Urothelium cell line (cell line): ENCODE data around the gene NGRN.

Experiments
- DNase-seq: peaks from one replicate; pipeline ENCODE4 v3.0.0; 2011; ENCODE audit warnings: low spot score, mixed read lengths
- FAIRE-seq: peaks from 2 replicates; lab custom pipeline; 2011; peaks lifted over from hg19 to GRCh38; lab: Jason Lieb, UNC

NGRN gene

GRCh38 chr15:90315278-90315982 lies 50.0 kb downstream of the NGRN start:
- DNase-seq (no peak), FAIRE-seq (no peak)

- FAIRE-seq: no peak
Observed at GRCh38 chr15:90316139-90316538, 50.7 kb downstream of the NGRN start.

GRCh38 chr15:90318591-90318990 lies 53.1 kb downstream of the NGRN start:
- DNase-seq (no peak), FAIRE-seq (no peak)

More at GRCh38 chr15:90316139-90316538, 50.7 kb downstream of the NGRN start:
- no peak for DNase-seq

- DNase-seq (peak; percentile 91), FAIRE-seq (peak; percentile 83)
Observed at GRCh38 chr15:90320062-90320884, 54.8 kb downstream of the NGRN start.

- no peak for DNase-seq
- FAIRE-seq: no peak
Observed at GRCh38 chr15:90320885-90321278, 55.4 kb downstream of the NGRN start.
